GM19438 (cell line): Measurements from ENCODE around the gene FCN3.

ENCODE experiments used
- ATAC-seq: cut with Tn5 transposase; IDR thresholded peaks from one replicate; pipeline ENCODE4 v1.9.1; 2021; ENCODE audit warnings: low read depth; ENCODE audit not compliant: unreplicated experiment

The FCN3 gene

GRCh38 chr1:27345272-27345671 is 29.4 kb downstream of the FCN3 start:
- ATAC-seq, result no peak

- ATAC-seq, result no peak
Observed at GRCh38 chr1:27343639-27344025, 31.0 kb downstream of the FCN3 start.

GRCh38 chr1:27342778-27343638 is 31.6 kb downstream of the FCN3 start:
- no peak for ATAC-seq

GRCh38 chr1:27342391-27342777 is 32.2 kb downstream of the FCN3 start:
- no peak for ATAC-seq

GRCh38 chr1:27341525-27342252 is 32.9 kb downstream of the FCN3 start, which contains the start of gene SYTL1:
SYTL1 (plus strand) TSS chr1:27342022; CDS start chr1:27345335, 3,313 bp downstream.
- ATAC-seq, result no peak

- no peak for ATAC-seq
Observed at GRCh38 chr1:27339213-27339612, 35.4 kb downstream of the FCN3 start.

- no peak for ATAC-seq
Observed at GRCh38 chr1:27338751-27339150, 35.9 kb downstream of the FCN3 start.

- ATAC-seq, result no peak
Observed at GRCh38 chr1:27336756-27337155, 37.9 kb downstream of the FCN3 start.

GRCh38 chr1:27335506-27336422 is 38.9 kb downstream of the FCN3 start:
- no peak for ATAC-seq

- no peak for ATAC-seq
Observed at GRCh38 chr1:27333717-27334279, 40.8 kb downstream of the FCN3 start.

- ATAC-seq, result no peak
Observed at GRCh38 chr1:27332536-27333281, 41.9 kb downstream of the FCN3 start.

- no peak for ATAC-seq
Observed at GRCh38 chr1:27331922-27332321, 42.7 kb downstream of the FCN3 start.

- no peak for ATAC-seq
Observed at GRCh38 chr1:27331426-27331825, 43.2 kb downstream of the FCN3 start.

GRCh38 chr1:27330786-27331185 is 43.8 kb downstream of the FCN3 start:
- no peak for ATAC-seq

- ATAC-seq, result no peak
Observed at GRCh38 chr1:27327964-27328363, 46.7 kb downstream of the FCN3 start.

GRCh38 chr1:27325286-27325685 is 49.3 kb downstream of the FCN3 start:
- ATAC-seq, result no peak

GRCh38 chr1:27322569-27323240 is 51.9 kb downstream of the FCN3 start:
- peak; percentile 12 for ATAC-seq

GRCh38 chr1:27321813-27322568 is 52.6 kb downstream of the FCN3 start, which contains the start of gene TMEM222:
TMEM222 (plus strand) TSS chr1:27322163; CDS start chr1:27322198, 35 bp downstream.
- ATAC-seq, result peak; percentile 92
